NOMO-1 (cell line): ENCODE results near the gene BUD23.
"Not testable (repeated sequence)": the region's sequence is repeated elsewhere in the genome, so short reads cannot be mapped to it uniquely, and the experiment has no call there.

Source experiments
- DNase-seq, 2 experiments: peaks; one replicate each; lab custom pipeline; 2025; ENCODE audit not compliant: unreplicated experiment in 2 of 2; lab: John Stamatoyannopoulos, UW

The BUD23 gene

GRCh38 chr7:73667344-73668102 is 15.9 kb upstream of the BUD23 start, which contains the start of gene VPS37D:
VPS37D (plus strand) TSS chr7:73667831; CDS start chr7:73667959, 128 bp downstream.
- DNase-seq = peak; percentile 95 to 100

GRCh38 chr7:73668103-73668885 is 15.1 kb upstream of the BUD23 start:
- DNase-seq = no peak

DNA sequence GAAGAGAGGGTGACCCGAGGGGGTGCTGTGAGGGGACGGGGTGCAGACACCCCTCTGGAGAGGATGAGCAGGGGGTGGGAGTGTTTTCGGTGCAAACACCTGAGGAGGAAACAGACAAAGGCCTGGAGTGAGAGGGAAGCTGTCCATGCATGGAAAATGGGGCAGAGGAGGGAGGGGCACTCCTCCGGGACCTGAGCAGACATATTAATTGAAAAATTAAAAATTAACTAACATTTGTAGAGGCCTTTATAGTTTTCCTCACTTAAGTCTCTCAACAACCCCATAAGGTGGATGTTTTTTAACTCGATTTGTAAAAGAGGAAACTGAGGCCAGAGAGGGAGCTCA is 14.5 kb upstream of the BUD23 start:
- DNase-seq = no peak

GRCh38 chr7:73669288-73669701 is 14.1 kb upstream of the BUD23 start:
- no peak for DNase-seq

DNA sequence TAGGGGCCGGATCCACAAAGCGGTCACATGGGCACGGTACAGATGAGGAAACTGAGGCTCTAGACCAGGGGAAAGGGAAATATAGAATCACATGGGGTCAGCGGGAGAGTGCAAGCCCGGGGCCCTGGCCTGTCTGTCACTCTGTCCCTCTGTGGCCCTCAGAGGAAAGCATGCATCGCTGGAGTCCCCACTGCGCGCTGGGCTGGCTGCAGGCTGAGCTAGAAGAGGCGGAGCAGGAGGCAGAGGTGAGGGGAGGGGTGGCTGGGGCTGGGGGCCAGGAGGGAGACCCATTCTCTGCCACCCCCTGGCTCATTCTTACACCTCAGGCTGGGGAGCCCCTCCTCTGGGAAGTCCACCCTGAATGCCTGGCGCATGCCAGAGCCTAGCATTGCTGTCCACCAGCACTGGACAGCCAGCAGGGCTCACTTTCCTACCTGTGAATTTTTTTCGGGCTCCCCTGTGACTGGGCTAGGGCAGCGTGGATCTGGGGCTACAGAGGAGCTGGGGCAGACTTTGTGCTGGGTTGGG is 13.5 kb upstream of the BUD23 start:
- no peak for DNase-seq

DNA sequence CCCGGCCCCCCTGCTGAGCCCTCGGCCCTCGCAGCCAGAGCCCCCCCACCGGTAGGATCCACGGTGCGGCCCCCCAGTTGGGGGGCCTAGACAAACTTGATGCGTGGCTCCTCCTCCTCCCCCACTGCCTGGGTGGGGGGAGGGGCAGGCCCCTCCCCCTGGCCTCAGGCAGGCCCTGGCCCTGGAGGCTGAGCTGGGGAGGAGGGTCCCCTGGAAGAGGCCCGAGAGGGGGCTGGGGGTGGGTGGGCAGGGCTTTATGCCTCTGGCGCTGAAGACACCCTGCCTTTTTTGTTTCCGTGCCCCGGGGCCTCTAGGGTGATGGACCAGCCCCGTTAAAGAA is 12.1 kb upstream of the BUD23 start:
- DNase-seq = no peak

GRCh38 chr7:73671857-73672445 is 11.4 kb upstream of the BUD23 start:
- DNase-seq = no peak

DNA sequence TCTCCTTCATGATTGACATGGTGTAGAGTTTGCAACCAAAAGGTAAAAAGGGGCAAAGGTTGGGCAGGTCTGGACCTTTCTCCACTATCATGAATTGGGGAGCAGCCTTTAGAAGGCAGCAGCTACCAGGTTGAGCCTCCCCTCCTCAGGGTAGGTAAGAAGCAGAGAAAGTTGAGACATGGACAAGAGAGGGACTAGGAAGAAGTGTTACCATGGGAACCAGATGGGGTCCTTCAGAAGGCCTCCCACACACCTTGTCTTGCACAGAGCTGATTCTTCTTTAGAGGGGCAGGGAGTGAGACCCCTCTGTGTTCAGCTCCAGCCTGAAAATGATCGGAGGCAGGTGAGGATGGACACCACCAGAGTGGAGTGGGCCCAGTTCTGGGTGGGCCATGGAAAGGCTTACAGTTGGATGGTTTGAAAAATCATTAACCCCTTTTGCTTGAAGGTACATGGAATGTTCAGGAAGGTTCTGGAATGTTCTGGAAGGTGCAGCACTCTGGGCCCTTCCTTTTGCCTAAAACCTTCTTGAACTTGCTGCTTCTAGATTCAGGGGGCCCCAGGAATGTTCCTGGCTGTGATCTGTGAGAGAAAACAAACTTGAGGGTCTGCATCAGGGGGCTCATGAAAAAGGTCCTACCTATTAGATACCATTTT is 8.8 kb upstream of the BUD23 start:
- no peak for DNase-seq

- not testable (repeated sequence) for DNase-seq
Observed at GRCh38 chr7:73676062-73676461, 7.3 kb upstream of the BUD23 start.

DNA sequence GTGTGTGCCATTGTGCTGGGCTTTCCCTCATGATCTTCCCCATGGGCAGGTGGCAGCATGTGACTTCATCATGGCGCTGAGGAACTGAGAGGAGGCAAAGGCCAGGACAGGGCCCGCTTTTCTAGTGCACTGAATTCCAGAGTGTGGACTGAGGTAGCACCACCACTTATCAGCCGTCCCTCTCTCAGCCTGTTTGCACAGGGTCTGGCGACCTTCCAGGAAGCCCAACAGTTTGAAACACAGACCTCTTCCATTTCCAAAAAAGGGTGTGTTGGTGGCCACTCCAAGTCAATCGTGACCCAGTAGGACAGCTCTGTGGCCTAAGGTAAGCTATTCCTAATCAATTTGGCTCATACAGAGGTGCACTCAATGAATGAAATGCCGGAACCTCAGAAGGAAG is 4.5 kb upstream of the BUD23 start:
- no peak for DNase-seq

DNA sequence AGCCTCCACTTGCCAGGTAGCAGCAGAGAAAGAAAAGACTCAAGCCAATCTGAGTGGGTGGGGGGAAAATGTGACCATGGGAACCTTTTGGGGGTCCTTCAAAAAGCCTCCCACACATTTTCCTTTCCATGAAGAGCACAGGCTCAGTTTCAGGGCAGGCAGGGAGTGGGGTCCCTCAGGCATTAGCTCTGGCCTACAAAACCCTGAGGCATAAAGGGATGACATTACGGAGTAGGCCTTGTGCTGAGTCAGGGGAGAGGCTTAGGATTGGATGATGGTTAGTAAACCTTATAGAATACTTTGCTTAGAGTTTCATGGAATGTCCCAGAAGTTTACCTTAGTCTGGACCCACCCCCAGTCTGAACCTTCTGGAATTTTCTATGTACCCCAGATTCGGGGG is 3.7 kb upstream of the BUD23 start:
- DNase-seq = no peak

- no peak for DNase-seq
Observed at GRCh38 chr7:73680501-73680900, 2.9 kb upstream of the BUD23 start.

- DNase-seq = no peak
Observed at GRCh38 chr7:73681031-73681430, 2.4 kb upstream of the BUD23 start.

DNA sequence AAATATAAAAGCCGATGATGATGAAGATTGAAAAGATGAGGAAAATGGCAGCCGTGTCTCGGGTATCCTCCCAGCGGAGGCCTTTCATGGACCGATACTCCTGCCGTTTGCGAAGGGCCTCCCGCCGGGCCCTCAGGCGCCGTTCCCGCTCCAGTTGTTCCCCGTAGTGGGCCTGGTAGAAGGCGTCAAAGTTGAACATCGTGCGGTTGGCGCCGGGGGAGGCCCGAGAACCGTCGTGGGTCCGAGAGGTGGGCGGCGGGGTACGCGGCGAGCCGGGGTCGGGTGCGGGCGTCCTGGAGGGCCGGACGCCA is 697 bp upstream of the BUD23 start:
- no peak for DNase-seq

GRCh38 chr7:73683788-73684693 is 644 bp downstream of the BUD23 start:
- peak in 1 of 2 experiments; percentile 70 for DNase-seq

GRCh38 chr7:73685311-73685710 is 1.9 kb downstream of the BUD23 start:
- DNase-seq = no peak

DNA sequence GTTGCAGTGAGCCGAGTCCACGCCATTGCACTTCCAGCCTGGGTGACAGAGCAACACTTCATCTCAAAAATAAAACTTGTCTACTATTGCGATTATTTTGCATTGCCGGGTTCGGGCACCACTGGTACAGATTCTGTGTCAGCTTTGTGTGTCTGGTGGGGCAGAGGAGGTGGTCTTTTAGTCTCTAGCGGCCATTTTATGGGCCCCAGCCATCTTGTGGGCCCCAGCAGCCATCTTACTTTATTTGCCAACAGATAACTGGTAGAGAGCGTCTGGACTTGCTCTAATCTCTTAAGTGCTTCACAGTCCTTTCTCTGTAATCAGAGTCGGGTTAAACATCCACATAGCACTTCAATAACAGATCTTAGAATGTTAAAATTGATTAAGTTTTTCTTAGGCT is 4.9 kb downstream of the BUD23 start:
- no peak for DNase-seq

DNA sequence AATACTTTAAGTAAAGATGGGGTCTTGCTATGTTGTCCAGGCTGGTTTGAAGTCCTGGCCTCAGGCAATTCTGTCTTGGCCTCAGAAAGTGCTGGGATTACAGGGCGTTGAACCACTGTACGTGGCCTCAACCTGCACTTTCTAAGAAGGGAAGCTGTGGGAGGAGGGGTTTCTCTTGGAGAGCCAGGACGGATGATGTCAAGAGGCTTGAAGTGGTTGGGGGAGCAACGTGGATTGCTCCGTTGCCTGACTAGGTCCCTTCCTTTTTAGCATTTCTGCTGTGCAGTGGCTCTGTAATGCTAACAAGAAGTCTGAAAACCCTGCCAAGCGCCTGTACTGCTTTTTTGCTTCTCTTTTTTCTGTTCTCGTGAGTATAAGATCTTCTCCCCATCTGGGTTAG is 7.2 kb downstream of the BUD23 start:
- no peak for DNase-seq

DNA sequence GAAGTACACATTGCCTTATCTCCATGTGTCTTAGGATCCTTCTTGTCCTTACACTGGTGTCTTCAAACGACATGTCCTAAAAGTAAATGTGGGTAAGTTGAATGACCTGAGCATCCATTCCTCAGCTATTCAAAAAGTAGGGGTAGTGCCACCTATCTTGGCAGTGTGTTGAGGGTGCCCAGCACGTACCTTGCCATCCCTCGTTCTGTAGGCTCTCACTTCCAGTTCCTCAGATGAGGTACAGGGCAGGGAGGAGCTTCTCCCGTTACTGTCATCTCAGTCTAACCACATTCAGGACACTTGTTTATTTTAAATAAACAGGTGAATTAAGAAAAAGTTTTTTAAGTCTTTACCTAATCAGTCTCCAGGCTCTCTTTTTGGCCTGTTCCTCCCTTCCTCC is 13.0 kb downstream of the BUD23 start:
- no peak for DNase-seq

GRCh38 chr7:73698410-73698809 is 15.0 kb downstream of the BUD23 start:
- DNase-seq = no peak
